H1 (cell line): ENCODE results near the gene PEAK3. TPM values are rescaled to one million over a fixed set of nuclear protein-coding genes. Genes with fewer than 3 reads are reported as not detected.

ENCODE experiments used
- ASH2L ChIP-seq: fragments of 200-600, 300-600 bp; sonication (generic); IDR thresholded peaks from one replicate; pipeline ENCODE4 v1.7.1; 2017; ENCODE audit warnings: low read length
- CHD1 ChIP-seq: IDR thresholded peaks from 2 replicates; pipeline ENCODE4 v1.6.1; 2012; ENCODE audit warnings: low read depth, low read length, improper control_type of control experiment
- SRF ChIP-seq: IDR thresholded peaks from 2 replicates; pipeline ENCODE4 v1.6.1; 2011; ENCODE audit warnings: mild to moderate bottlenecking, low read depth, low read length, moderate library complexity
- TBP ChIP-seq: IDR thresholded peaks from 2 replicates; pipeline ENCODE4 v1.6.1; 2011; ENCODE audit warnings: low read depth, low read length, improper control_type of control experiment
- polyA plus RNA-seq, 7 experiments: library from polyadenylated mRNA; depleted of rRNA in 3 of 7; stranded (reverse) in 5 of 7; unstranded in 2 of 7; fragments of >200 nt in 5 of 7; fragments of 200-250 nt in 2 of 7; gene quantifications; 1 replicate in 5 of 7; 2 replicates in 1 of 7; 4 replicates in 1 of 7; pipeline versions ENCODE4 v1.2.1 to v1.2.3, GENCODE V29; 2011 to 2013; ENCODE audit warnings: missing spikeins in 2 of 7, mixed read lengths in 2 of 7
- total RNA-seq: library from RNA; stranded (reverse); fragmentation: NEBNext Ultra II Directional; extraction: Animal tissue kit (Norgen Biotek cat#: 25700); gene quantifications from 2 replicates; pipeline ENCODE4 v1.2.1, GENCODE V29; 2021

Gene PEAK3
- total and polyA plus RNA-seq, 2 of the 8 experiments (the other 6 are each of a cell fraction or from before 2014, with no cell fraction given) = not detected

DNA sequence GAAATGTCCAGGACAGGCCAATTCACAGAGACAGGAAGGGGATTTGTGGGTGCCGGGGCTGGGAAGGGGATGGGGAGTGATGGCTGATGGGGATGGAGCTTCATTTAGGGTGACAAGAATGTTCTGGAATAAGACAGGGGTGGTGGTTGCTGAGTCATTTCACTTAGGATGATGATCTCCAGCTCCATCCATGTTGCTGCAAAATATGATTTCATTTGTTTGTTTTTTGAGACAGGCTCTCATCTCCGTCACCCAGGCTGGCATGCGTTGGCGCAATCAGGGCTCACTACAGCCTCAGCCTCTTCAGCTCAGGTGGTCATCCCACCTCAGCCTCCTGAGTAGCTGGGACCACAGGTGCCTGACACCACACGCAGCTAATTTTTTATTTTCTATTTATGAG, 22.6 kb downstream of the PEAK3 start (continued):
- TF ChIP-seq TBP (no peak), CHD1 (no peak), SRF (no peak), ASH2L (no peak)
